Vagina (tissue), 2 donors: ENCODE results near the gene ALKAL2.

Experiments used
- POLR2AphosphoS5 ChIP-seq, 2 donors: sonication (generic); formaldehyde crosslinking; IDR thresholded peaks; one replicate each; pipeline ENCODE4 v1.9.0; 2017; ENCODE audit warnings: antibody characterized with exemption in 2 of 2, mild to moderate bottlenecking in 2 of 2, low read depth in 1 of 2; ENCODE audit not compliant: insufficient read depth in 1 of 2
- TF ChIP-seq, protein P1 (sequence below), 3 experiments: fragments of 450-650 bp in 2 of 3; fragments of 200-600 bp in 1 of 3; sonication (generic) in 1 of 3; IDR thresholded peaks; one replicate each; pipeline ENCODE4 v1.5.1; 2017 to 2019; ENCODE audit warnings: antibody characterized with exemption in 3 of 3, mild to moderate bottlenecking in 2 of 3, moderate library complexity in 2 of 3

DNA sequence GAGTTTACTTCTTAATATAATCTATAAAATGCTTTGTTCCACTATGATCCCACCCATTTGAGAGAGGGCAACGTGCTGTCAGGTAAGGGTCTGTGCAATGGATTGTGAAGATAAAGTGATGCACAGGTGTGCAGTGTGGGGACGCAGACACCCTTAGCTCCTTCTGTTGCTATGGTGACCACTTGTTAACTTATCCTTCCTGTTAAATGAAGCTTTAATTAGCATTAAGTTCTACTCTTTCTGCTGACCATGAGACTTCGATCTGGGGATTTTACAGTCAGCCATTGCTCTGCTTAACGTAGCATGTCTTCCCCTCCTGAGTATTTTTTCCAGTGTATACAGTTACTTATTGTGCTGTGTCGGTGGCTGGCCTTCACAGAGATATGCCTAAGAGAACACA lies 23.1 kb upstream of the ALKAL2 start:
- TF ChIP-seq, protein P1, sequence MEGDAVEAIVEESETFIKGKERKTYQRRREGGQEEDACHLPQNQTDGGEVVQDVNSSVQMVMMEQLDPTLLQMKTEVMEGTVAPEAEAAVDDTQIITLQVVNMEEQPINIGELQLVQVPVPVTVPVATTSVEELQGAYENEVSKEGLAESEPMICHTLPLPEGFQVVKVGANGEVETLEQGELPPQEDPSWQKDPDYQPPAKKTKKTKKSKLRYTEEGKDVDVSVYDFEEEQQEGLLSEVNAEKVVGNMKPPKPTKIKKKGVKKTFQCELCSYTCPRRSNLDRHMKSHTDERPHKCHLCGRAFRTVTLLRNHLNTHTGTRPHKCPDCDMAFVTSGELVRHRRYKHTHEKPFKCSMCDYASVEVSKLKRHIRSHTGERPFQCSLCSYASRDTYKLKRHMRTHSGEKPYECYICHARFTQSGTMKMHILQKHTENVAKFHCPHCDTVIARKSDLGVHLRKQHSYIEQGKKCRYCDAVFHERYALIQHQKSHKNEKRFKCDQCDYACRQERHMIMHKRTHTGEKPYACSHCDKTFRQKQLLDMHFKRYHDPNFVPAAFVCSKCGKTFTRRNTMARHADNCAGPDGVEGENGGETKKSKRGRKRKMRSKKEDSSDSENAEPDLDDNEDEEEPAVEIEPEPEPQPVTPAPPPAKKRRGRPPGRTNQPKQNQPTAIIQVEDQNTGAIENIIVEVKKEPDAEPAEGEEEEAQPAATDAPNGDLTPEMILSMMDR (IDR thresholded peaks at IDR 0.05): no peak
- TF ChIP-seq POLR2AphosphoS5 (IDR thresholded peaks at IDR 0.05; ENCODE audit: insufficient read depth in 1 of 2, low read depth in 1 of 2): no peak
